ENCODE data around the gene CRYL1. TPM values are rescaled to one million over a fixed set of nuclear protein-coding genes. Genes with fewer than 3 reads are reported as not detected.

CRYL1 gene
- polyA plus RNA-seq, 3 donors, result 35.0 to 70.2 (median 51.4) TPM

GRCh38 chr13:20370815-20371421 is 154.7 kb downstream of the CRYL1 start:
- H3K4me1 ChIP-seq (ENCODE audit: control insufficient read depth in 1 of 2, insufficient read depth in 2 of 2, low read length in 2 of 2), result no peaks in the 10 kb centered on the region
- Mint-ChIP-seq H3K27ac (no peak overlapping the region), H3K36me3 (no peaks in the 10 kb centered on the region), H3K9me3 (peaks cover 0 to 5% (median 0%) of the 10 kb centered on the region in 7 donors), H3K4me1 (peaks cover 3% of the 10 kb centered on the region), H3K4me3 (no peak overlapping the region), H3K27me3 (ENCODE audit: low read depth in 3 of 3) (peaks cover 5 to 15% (median 10%) of the 10 kb centered on the region in 3 donors)
- WGBS (ENCODE audit: insufficient coverage), result no CpG with 5 or more reads among the region's 2 CpGs
- TF ChIP-seq CTCF (IDR thresholded peaks at IDR 0.05), result no peak
- no peaks in the 10 kb centered on the region for H3K36me3 ChIP-seq (replicated peaks in 1 of 2; ENCODE audit: control insufficient read depth in 1 of 2, insufficient read depth in 2 of 2, low read length in 2 of 2)
- no peak overlapping the region for H3K4me2 ChIP-seq (replicated peaks; ENCODE audit: extremely low read depth, low read length, poor library complexity, severe bottlenecking)
- H2AFZ ChIP-seq (ENCODE audit: insufficient read depth, low read depth, low read length, poor library complexity, severe bottlenecking), result no peak overlapping the region
- intact Hi-C loops (cut with micrococcal nuclease), result no loop called here
- H3K4me3 ChIP-seq (replicated peaks in 1 of 3; ENCODE audit: low read depth in 2 of 3, low read length in 3 of 3), result no peak overlapping the region
- H3K27me3 ChIP-seq (ENCODE audit: control insufficient read depth in 2 of 2, insufficient read depth in 2 of 2, low read length in 2 of 2), result peaks cover 5 to 7% of the 10 kb centered on the region in 2 donors
- no peak overlapping the region for H3K27ac ChIP-seq (ENCODE audit: low read depth in 1 of 2, low read length in 2 of 2)
- H3K9ac ChIP-seq (ENCODE audit: insufficient read depth, low read length, poor library complexity, severe bottlenecking), result no peak overlapping the region
- no peaks in the 10 kb centered on the region for H3K9me3 ChIP-seq (replicated peaks in 1 of 2; ENCODE audit: control insufficient read depth in 1 of 2, insufficient read depth in 1 of 2, low read length in 2 of 2)
- DNase-seq, result no peak
- H3K79me2 ChIP-seq (ENCODE audit: insufficient read depth, low read length), result no peaks in the 10 kb centered on the region
- no peaks in the 10 kb centered on the region for H4K20me1 ChIP-seq (ENCODE audit: insufficient read depth, low read length)

- H3K36me3 ChIP-seq (replicated peaks in 1 of 2; ENCODE audit: control insufficient read depth in 1 of 2, insufficient read depth in 2 of 2, low read length in 2 of 2), result no peaks in the 10 kb centered on the region
- no peak for DNase-seq
- H3K79me2 ChIP-seq (ENCODE audit: insufficient read depth, low read length), result no peaks in the 10 kb centered on the region
- intact Hi-C loops (cut with micrococcal nuclease), result no loop called here
- 96% methylated on average over 4 of the region's 8 CpGs for WGBS (ENCODE audit: insufficient coverage)
- peaks cover 5 to 15% (median 9%) of the 10 kb centered on the region in 3 donors for H3K27me3 Mint-ChIP-seq (ENCODE audit: low read depth in 3 of 3)
- H3K4me1 Mint-ChIP-seq, result peaks cover 4% of the 10 kb centered on the region
- no peak overlapping the region for H3K4me3 ChIP-seq (replicated peaks in 1 of 3; ENCODE audit: low read depth in 2 of 3, low read length in 3 of 3)
- H3K4me3 Mint-ChIP-seq, result no peak overlapping the region
- TF ChIP-seq CTCF (IDR thresholded peaks at IDR 0.05), result no peak
- H2AFZ ChIP-seq (ENCODE audit: insufficient read depth, low read depth, low read length, poor library complexity, severe bottlenecking), result no peak overlapping the region
- peaks cover 0 to 5% (median 0%) of the 10 kb centered on the region in 7 donors for H3K9me3 Mint-ChIP-seq
- H3K27ac Mint-ChIP-seq, result no peak overlapping the region
- H3K27me3 ChIP-seq (ENCODE audit: control insufficient read depth in 2 of 2, insufficient read depth in 2 of 2, low read length in 2 of 2), result peaks cover 5 to 7% of the 10 kb centered on the region in 2 donors
- no peak overlapping the region for H3K9ac ChIP-seq (ENCODE audit: insufficient read depth, low read length, poor library complexity, severe bottlenecking)
- H3K36me3 Mint-ChIP-seq, result no peaks in the 10 kb centered on the region
- H3K4me1 ChIP-seq (ENCODE audit: control insufficient read depth in 1 of 2, insufficient read depth in 2 of 2, low read length in 2 of 2), result no peaks in the 10 kb centered on the region
- H3K9me3 ChIP-seq (replicated peaks in 1 of 2; ENCODE audit: control insufficient read depth in 1 of 2, insufficient read depth in 1 of 2, low read length in 2 of 2), result no peaks in the 10 kb centered on the region
- H4K20me1 ChIP-seq (ENCODE audit: insufficient read depth, low read length), result no peaks in the 10 kb centered on the region
- H3K4me2 ChIP-seq (replicated peaks; ENCODE audit: extremely low read depth, low read length, poor library complexity, severe bottlenecking), result no peak overlapping the region
- no peak overlapping the region for H3K27ac ChIP-seq (ENCODE audit: low read depth in 1 of 2, low read length in 2 of 2)
Observed at GRCh38 chr13:20369886-20370361, 155.7 kb downstream of the CRYL1 start.
